MM.1S (cell line): Measurements from ENCODE around the gene PPP1R9A.

Experiments used
- DNase-seq: peaks from one replicate; pipeline ENCODE4 v3.0.0-alpha.2; 2015
- H2AFZ ChIP-seq: fragments of 300-600 bp; sonication (generic); 2 replicates; pipeline ENCODE4 v1.6.0; 2016; ENCODE audit warnings: antibody characterized with exemption, low read length
- H3F3A ChIP-seq: fragments of 300-600 bp; sonication (generic); 2 replicates; pipeline ENCODE4 v1.6.1; 2016; ENCODE audit warnings: mild to moderate bottlenecking, antibody characterized with exemption, low read length, moderate library complexity, mixed read lengths; ENCODE audit not compliant: insufficient read depth
- H3K27ac ChIP-seq: fragments of 300-600 bp; sonication (generic); 2 replicates; pipeline ENCODE4 v1.5.1; 2016; ENCODE audit warnings: mild to moderate bottlenecking, low read length
- H3K27me3 ChIP-seq: fragments of 300-600 bp; sonication (generic); replicated peaks from 2 replicates; pipeline ENCODE4 v1.6.0; 2016; ENCODE audit warnings: low read length; ENCODE audit not compliant: insufficient read depth
- H3K36me3 ChIP-seq: fragments of 300-600 bp; sonication (generic); replicated peaks from 2 replicates; pipeline ENCODE4 v1.6.1; 2016; ENCODE audit warnings: mild to moderate bottlenecking, low read length, mixed read lengths; ENCODE audit not compliant: insufficient read depth
- H3K4me1 ChIP-seq: fragments of 300-600 bp; sonication (generic); 2 replicates; pipeline ENCODE4 v1.6.1; 2016; ENCODE audit warnings: low read length, mixed read lengths
- H3K4me2 ChIP-seq: fragments of 300-600 bp; sonication (generic); 2 replicates; pipeline ENCODE4 v1.6.0; 2016; ENCODE audit warnings: low read depth, low read length
- H3K4me3 ChIP-seq: fragments of 300-600 bp; sonication (generic); 2 replicates; pipeline ENCODE4 v1.5.1; 2016; ENCODE audit warnings: low read length, mixed read lengths
- H3K79me2 ChIP-seq: fragments of 300-600 bp; sonication (generic); 2 replicates; pipeline ENCODE4 v1.6.1; 2016; ENCODE audit warnings: mixed run types, low read length, mixed read lengths
- H3K9ac ChIP-seq: fragments of 300-600 bp; sonication (generic); 2 replicates; pipeline ENCODE4 v1.6.1; 2016; ENCODE audit warnings: low read length, mixed read lengths
- H3K9me2 ChIP-seq: fragments of 300-600 bp; sonication (generic); replicated peaks from 2 replicates; pipeline ENCODE4 v1.6.1; 2016; ENCODE audit warnings: mild to moderate bottlenecking, low read length, mixed read lengths; ENCODE audit not compliant: insufficient read depth
- H3K9me3 ChIP-seq: fragments of 300-600 bp; sonication (generic); replicated peaks from 2 replicates; pipeline ENCODE4 v1.6.1; 2016; ENCODE audit warnings: mild to moderate bottlenecking, low read length, mixed read lengths; ENCODE audit not compliant: insufficient read depth
- H4K20me1 ChIP-seq: fragments of 300-600 bp; sonication (generic); 2 replicates; pipeline ENCODE4 v1.6.1; 2016; ENCODE audit warnings: mild to moderate bottlenecking, low read length, moderate library complexity, mixed read lengths; ENCODE audit not compliant: insufficient read depth
- CTCF ChIP-seq: fragments of 300-600 bp; sonication (generic); IDR thresholded peaks from 2 replicates; pipeline ENCODE4 v1.5.1; 2016; ENCODE audit warnings: antibody characterized with exemption, low read length, mixed read lengths
- EZH2 ChIP-seq: fragments of 300-600 bp; sonication (generic); optimal IDR thresholded peaks from 2 replicates; pipeline ENCODE3; 2017; ENCODE audit warnings: low read depth, mild to moderate bottlenecking, antibody characterized with exemption, low read length, mixed read lengths
- EZH2phosphoT487 ChIP-seq: fragments of 300-600 bp; sonication (generic); IDR thresholded peaks from 2 replicates; pipeline ENCODE4 v1.6.1; 2018; ENCODE audit warnings: antibody characterized with exemption, low read length

The PPP1R9A gene

GRCh38 chr7:94996369-94996768, 89.0 kb downstream of the PPP1R9A start:
- Histone ChIP-seq H3K4me3 (no peak overlapping the region), H2AFZ (no peak overlapping the region), H3K4me1 (no peaks in the 10 kb centered on the region), H3K9ac (no peak overlapping the region), H3K79me2 (no peaks in the 10 kb centered on the region), H3K9me2 (no peaks in the 10 kb centered on the region), H3K27me3 (no peaks in the 10 kb centered on the region), H4K20me1 (no peaks in the 10 kb centered on the region), H3K4me2 (no peak overlapping the region), H3K27ac (no peak overlapping the region), H3K9me3 (no peaks in the 10 kb centered on the region), H3F3A (no peaks in the 10 kb centered on the region), H3K36me3 (no peaks in the 10 kb centered on the region)
- DNase-seq: no peak
- TF ChIP-seq EZH2: no peak
- TF ChIP-seq EZH2phosphoT487: no peak
- no peak for TF ChIP-seq CTCF

- Histone ChIP-seq H3K27me3 (no peaks in the 10 kb centered on the region), H3F3A (no peaks in the 10 kb centered on the region), H2AFZ (no peak overlapping the region), H3K9ac (no peak overlapping the region), H3K4me3 (no peak overlapping the region), H4K20me1 (no peaks in the 10 kb centered on the region), H3K4me2 (no peak overlapping the region), H3K79me2 (no peaks in the 10 kb centered on the region), H3K36me3 (no peaks in the 10 kb centered on the region), H3K9me3 (no peaks in the 10 kb centered on the region), H3K9me2 (no peaks in the 10 kb centered on the region), H3K4me1 (no peaks in the 10 kb centered on the region), H3K27ac (no peak overlapping the region)
- TF ChIP-seq EZH2phosphoT487 (no peak), EZH2 (no peak), CTCF (no peak)
- DNase-seq: no peak
Measured at GRCh38 chr7:94997547-94997946, 90.2 kb downstream of the PPP1R9A start.

- H3K4me1 ChIP-seq: no peaks in the 10 kb centered on the region
- H2AFZ ChIP-seq: no peak overlapping the region
- H3K9me2 ChIP-seq: no peaks in the 10 kb centered on the region
- H3K9me3 ChIP-seq: no peaks in the 10 kb centered on the region
- no peak for DNase-seq
- no peak overlapping the region for H3K9ac ChIP-seq
- H3K4me3 ChIP-seq: no peak overlapping the region
- TF ChIP-seq EZH2phosphoT487: no peak
- TF ChIP-seq CTCF: no peak
- no peak for TF ChIP-seq EZH2
- H3K36me3 ChIP-seq: no peaks in the 10 kb centered on the region
- no peaks in the 10 kb centered on the region for H4K20me1 ChIP-seq
- H3K4me2 ChIP-seq: no peak overlapping the region
- no peaks in the 10 kb centered on the region for H3F3A ChIP-seq
- H3K27me3 ChIP-seq: no peaks in the 10 kb centered on the region
- no peaks in the 10 kb centered on the region for H3K79me2 ChIP-seq
- no peak overlapping the region for H3K27ac ChIP-seq
Measured at GRCh38 chr7:94998266-94999068, 91.1 kb downstream of the PPP1R9A start.
